HG02852 (cell line): ENCODE data around the gene MYO16.
"Not testable (repeated sequence)": the region's sequence is repeated elsewhere in the genome, so short reads cannot be mapped to it uniquely, and the experiment has no call there.

Experiments used
- ATAC-seq: cut with Tn5 transposase; IDR thresholded peaks from one replicate; pipeline ENCODE4 v1.9.1; 2021; ENCODE audit warnings: mild to moderate bottlenecking, moderate library complexity; ENCODE audit not compliant: unreplicated experiment

Gene MYO16

GRCh38 chr13:109026266-109026665 lies 396.9 kb downstream of the MYO16 start:
- ATAC-seq, result no peak

- ATAC-seq, result no peak
Measured at GRCh38 chr13:109028624-109029023, 399.2 kb downstream of the MYO16 start.

GRCh38 chr13:109033090-109033489 lies 403.7 kb downstream of the MYO16 start:
- no peak for ATAC-seq

- no peak for ATAC-seq
Measured at GRCh38 chr13:109036078-109036780, 406.8 kb downstream of the MYO16 start.

- ATAC-seq, result no peak
Measured at GRCh38 chr13:109043636-109044035, 414.2 kb downstream of the MYO16 start.

- no peak for ATAC-seq
Measured at GRCh38 chr13:109055850-109056249, 426.4 kb downstream of the MYO16 start.

GRCh38 chr13:109058087-109058486 lies 428.7 kb downstream of the MYO16 start:
- no peak for ATAC-seq

- no peak for ATAC-seq
Measured at GRCh38 chr13:109072505-109072904, 443.1 kb downstream of the MYO16 start.

GRCh38 chr13:109074436-109074835 lies 445.0 kb downstream of the MYO16 start:
- no peak for ATAC-seq

- no peak for ATAC-seq
Measured at GRCh38 chr13:109074853-109075252, 445.4 kb downstream of the MYO16 start.

GRCh38 chr13:109087916-109088623 lies 458.7 kb downstream of the MYO16 start:
- no peak for ATAC-seq

- ATAC-seq, result no peak
Measured at GRCh38 chr13:109088624-109088917, 459.2 kb downstream of the MYO16 start.

- no peak for ATAC-seq
Measured at GRCh38 chr13:109090796-109091195, 461.4 kb downstream of the MYO16 start.

- no peak for ATAC-seq
Measured at GRCh38 chr13:109091249-109091648, 461.8 kb downstream of the MYO16 start.

GRCh38 chr13:109092186-109092585 lies 462.8 kb downstream of the MYO16 start:
- ATAC-seq, result not testable (repeated sequence)

GRCh38 chr13:109093998-109094397 lies 464.6 kb downstream of the MYO16 start:
- no peak for ATAC-seq

- no peak for ATAC-seq
Measured at GRCh38 chr13:109095126-109095525, 465.7 kb downstream of the MYO16 start.

GRCh38 chr13:109096101-109096500 lies 466.7 kb downstream of the MYO16 start:
- no peak for ATAC-seq

- no peak for ATAC-seq
Measured at GRCh38 chr13:109100705-109101304, 471.4 kb downstream of the MYO16 start.

GRCh38 chr13:109101550-109102144 lies 472.2 kb downstream of the MYO16 start:
- ATAC-seq, result no peak

- no peak for ATAC-seq
Measured at GRCh38 chr13:109105899-109106298, 476.5 kb downstream of the MYO16 start.

GRCh38 chr13:109110159-109110558 lies 480.7 kb downstream of the MYO16 start:
- no peak for ATAC-seq
